ENCODE measurements around the gene TAF11L8.
"Not testable (repeated sequence)": the region's sequence is repeated elsewhere in the genome, so short reads cannot be mapped to it uniquely, and the experiment has no call there.

DNA sequence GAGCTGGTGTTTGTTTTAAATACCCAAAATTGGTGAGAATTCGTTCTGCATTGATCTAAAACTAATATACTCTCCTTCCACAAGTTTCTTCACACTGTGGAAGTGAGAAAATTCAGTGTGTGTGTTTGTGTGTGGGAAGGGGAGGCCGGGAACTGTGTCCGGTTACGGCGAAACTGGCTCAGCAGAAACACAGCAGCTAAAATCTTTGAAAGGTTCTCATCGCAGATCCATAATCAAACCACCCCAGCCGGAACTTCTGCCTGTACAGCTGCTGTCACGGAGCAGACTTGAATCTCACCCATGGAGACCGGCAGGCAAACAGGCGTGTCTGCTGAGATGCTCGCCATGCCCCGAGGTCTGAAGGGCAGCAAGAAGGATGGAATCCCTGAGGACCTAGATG lies 41.0 kb upstream of the TAF11L8 start, which contains the start of gene TAF11L13:
- TF ChIP-seq, protein P1, sequence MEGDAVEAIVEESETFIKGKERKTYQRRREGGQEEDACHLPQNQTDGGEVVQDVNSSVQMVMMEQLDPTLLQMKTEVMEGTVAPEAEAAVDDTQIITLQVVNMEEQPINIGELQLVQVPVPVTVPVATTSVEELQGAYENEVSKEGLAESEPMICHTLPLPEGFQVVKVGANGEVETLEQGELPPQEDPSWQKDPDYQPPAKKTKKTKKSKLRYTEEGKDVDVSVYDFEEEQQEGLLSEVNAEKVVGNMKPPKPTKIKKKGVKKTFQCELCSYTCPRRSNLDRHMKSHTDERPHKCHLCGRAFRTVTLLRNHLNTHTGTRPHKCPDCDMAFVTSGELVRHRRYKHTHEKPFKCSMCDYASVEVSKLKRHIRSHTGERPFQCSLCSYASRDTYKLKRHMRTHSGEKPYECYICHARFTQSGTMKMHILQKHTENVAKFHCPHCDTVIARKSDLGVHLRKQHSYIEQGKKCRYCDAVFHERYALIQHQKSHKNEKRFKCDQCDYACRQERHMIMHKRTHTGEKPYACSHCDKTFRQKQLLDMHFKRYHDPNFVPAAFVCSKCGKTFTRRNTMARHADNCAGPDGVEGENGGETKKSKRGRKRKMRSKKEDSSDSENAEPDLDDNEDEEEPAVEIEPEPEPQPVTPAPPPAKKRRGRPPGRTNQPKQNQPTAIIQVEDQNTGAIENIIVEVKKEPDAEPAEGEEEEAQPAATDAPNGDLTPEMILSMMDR (IDR thresholded peaks at IDR 0.05) = not testable (repeated sequence)
- TF ChIP-seq POLR2A (IDR thresholded peaks at IDR 0.05) = not testable (repeated sequence)
